Stimulated activated CD8-positive, alpha-beta memory T cell treated with anti-CD3 and anti-CD28 coated beads, Interleukin-12 subunit alpha, Interleukin-12 subunit beta, amount 100 ng/mL, for 1 hour (primary cell): ENCODE data around the gene TANC1.

Experiments used
- DNase-seq: peaks from one replicate; pipeline ENCODE4 v3.0.0-alpha.2; 2020; ENCODE audit warnings: low read depth

TANC1 gene

DNA sequence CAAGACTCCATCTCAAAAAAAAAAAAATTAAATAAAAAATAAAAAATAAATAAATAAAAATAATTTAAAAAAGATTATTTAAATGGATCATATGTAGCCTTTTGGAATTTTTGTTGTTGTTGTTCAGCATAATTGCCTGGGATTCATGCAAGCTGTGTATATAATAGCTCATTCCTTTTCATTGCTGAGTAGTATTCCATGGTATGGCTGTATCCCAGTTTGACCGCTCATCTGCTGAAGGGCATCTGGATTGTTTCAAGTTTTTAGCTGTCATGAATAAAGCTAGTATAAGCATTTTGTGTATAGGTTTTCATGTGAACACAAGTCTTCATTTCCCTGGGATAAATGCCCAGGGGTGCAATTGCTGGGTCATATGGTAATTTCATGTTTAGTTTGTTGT lies 6.4 kb upstream of the TANC1 start:
- no peak for DNase-seq

- DNase-seq: no peak
Measured at GRCh38 chr2:158963071-158963470, 5.4 kb upstream of the TANC1 start.

GRCh38 chr2:158965107-158965506 lies 3.3 kb upstream of the TANC1 start:
- DNase-seq: no peak

GRCh38 chr2:158965641-158966040 lies 2.8 kb upstream of the TANC1 start:
- no peak for DNase-seq

DNA sequence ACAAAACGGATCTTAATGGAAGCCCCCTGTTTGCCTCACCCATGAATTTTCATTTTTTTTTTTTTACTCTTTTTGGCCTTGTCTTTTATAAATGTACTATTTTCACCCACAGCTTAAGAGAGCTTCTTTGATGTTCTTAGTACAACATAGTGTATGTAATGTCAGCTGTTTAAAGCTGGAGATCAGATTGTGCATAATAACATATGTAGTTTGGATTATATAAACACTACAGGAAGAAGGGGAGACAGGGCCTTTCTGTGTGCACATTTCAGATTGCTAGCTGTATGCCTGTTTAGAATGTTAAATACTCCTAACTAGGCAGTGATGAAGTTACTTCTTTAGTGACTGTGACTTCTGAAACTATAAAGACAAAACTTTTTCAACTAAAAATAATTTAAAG lies 2.1 kb upstream of the TANC1 start:
- DNase-seq: no peak

DNA sequence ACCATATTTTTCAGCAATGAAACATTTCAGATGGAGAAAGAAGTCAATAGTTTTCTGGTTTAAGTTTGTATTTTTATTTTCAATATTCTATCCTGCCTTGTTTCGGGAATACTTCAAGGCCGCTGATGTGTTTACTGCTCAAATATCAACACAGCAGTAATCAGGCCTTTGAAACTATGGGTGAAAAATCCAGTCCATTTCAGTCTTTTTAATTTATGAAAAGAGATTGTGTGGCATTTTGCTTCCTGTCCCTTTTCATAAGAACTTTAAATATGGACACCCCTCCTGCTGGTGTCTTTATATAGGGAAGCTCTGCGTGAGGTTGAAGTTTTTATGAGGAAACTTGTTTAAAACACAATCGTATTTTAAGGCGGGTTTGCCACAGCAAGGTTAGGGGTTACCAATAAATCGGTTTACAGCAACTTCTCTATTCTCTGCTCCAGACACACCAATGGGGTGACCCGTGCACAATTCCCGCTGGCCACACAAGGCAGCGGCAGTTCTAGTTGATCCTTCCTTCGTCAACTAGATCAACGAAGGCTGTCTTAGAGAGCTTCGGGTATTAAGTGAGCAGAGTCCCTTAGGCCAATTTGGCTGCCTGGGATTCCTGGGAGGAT lies 1.2 kb upstream of the TANC1 start:
- no peak for DNase-seq

DNA sequence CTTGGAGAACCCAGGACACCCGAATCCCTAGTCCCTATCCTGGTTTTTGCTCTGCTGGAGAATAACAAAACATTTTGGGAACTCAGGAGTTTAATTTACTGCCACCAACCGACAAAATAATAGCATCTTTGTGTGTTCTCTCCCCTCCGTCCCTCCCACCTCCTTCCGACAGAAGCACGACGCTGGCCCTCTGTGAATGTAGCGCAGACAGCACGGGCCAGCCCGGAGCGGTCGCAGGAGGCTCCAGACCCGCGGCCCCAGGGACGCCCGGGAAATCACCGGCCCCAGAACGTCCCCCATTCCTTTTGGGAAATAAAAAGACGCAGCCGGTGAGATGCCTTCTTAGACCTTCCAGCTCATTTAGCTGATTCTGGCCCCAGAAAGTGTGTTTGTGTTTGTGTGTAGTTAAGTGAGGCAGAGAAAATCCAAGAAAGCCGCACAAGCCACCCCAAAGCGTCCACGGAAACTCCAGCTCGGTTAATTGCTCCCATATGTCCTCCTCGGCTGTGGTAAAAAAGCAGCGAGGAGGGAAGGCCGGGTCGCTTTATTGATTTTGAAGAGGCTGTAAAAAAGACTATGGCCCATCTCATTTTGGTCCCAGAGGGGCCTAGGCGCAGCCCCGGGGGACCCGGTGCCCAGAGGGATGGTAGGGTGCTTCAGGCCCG lies 577 bp upstream of the TANC1 start:
- no peak for DNase-seq

DNA sequence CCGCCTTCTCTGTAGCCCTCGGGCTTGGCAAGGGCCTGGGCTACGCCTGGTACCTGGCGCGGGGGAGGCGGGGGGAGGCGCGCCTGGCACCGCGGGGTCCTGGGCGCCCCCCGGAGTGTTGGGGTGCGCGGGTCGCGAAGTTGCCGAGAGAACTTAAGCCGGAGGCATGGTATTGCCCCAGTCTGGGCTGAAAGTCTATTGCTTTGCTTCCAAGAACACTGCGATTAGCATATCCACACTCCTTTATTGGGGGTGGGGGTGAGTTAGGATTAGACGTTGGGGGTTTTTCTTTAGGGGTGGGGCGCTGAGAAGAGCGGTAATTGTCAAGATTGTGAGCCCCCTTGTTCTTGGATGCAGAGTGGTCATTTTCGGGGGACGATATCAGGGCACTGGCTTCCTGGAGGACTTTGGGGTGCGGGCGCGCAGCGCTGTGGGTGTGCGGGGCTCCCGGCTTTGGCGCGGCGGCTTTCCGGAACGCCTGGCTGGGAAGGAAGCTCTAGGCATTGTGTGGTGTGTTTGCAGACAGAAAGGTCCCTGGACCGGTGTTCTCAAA lies 798 bp downstream of the TANC1 start:
- DNase-seq: no peak

DNA sequence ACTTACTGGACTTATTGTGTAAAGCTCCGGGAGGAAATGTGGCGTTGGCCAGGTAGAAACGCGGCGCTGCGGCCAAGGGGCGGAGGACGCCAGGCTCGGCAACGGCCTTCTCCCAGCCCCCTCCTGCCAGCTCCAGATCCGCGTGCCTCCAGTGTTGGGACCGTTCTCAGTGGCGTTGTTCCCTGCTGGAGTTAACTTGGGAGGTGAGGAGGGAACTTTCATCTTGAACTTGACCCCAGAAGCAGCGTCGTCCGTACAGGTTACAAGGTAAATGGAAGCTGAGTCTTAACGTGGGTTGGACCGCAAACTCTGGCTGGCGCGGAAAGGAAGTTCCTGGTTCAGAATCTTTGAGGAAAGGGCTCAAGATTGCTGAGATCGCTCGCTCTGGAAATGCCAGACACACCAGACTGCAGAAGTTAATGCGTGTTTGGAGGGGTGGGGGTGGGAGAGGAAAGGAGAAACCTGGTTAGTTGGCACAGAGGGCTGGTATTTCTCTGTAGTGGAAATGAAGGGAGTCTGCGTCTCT lies 1.3 kb downstream of the TANC1 start:
- DNase-seq: no peak

DNA sequence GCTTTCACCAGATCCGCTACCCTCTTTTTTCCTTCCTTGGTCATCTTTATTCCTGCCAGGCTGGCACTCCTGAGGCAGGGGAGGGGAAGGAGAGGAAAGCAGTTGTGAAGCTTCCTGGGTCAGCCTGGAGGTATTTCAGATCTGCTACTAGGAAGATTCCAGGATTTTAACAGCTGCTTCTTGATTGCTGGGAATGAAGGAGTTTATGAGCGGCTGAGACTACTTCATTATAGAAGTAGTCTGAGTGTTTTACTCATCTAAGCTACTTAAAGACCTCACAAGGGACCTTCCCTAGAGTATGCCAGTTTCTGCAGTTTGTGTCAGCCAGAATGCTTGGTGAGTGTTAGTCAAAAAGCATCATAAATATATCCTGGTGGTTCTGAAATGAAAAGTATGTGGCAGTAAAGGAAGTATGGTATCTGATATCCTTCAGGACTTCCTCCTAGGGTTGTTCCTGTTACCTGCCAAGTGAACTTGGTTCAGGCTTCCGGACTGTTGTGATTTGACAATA lies 1.9 kb downstream of the TANC1 start:
- DNase-seq: no peak

DNA sequence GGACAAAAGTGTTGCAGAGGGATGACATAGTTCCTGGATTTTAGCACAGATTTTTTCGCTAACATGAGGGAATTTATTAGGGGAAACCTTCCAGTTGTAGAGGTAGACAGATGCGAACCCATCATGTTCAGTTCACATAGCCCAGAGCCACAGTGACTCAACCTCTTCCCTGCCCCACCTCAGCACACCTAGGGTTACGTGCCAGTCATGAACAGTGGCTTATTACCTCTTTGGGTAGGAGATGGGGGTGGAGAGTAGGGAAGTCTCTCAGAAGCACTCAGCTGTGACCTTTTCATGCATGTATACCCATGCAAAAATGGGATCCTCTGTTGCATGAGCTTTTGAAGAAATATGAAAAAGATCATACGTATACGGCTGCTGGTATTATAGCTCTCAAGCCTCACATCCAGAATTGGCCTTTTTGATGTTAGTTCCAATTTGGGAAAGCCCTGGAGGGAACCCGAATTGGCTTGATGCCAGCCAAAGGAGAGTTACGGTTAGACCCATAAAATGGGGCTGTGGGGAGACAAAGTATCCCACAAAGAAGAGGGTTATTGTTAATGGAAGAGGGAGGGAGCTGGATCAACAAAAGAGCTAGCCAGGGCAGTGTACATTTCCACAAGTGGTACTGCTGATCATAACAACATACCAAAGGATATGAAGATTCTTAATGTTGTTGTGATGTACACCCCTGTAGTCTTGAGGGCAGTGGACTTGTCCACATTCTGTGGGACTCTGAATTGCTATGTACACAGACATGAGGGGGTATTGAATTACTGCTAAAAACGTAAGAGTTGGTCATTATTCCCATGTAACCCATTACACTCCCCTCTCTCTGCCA lies 4.9 kb downstream of the TANC1 start:
- DNase-seq: no peak

GRCh38 chr2:158975271-158975921 lies 7.0 kb downstream of the TANC1 start:
- no peak for DNase-seq

DNA sequence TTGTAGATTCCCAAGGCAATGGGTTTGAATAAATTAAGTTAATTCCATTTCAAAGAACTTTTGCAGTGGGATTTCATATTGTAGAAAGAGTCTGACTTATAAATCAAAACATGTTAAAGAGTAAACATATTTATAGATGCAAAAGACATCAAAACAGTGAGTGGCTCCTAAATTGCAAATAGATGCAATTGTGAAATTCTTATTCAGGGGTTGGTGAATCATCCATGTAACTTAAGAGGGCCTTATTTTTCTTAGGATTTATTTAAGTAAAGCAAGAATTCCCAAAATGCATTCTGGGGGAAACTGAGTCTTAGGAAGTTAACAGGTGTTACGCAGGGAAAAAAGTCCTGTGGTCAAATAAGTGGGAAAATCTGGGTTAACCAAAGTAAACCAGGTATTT lies 11.3 kb downstream of the TANC1 start:
- DNase-seq: no peak

- no peak for DNase-seq
Measured at GRCh38 chr2:158984604-158985135, 16.2 kb downstream of the TANC1 start.

DNA sequence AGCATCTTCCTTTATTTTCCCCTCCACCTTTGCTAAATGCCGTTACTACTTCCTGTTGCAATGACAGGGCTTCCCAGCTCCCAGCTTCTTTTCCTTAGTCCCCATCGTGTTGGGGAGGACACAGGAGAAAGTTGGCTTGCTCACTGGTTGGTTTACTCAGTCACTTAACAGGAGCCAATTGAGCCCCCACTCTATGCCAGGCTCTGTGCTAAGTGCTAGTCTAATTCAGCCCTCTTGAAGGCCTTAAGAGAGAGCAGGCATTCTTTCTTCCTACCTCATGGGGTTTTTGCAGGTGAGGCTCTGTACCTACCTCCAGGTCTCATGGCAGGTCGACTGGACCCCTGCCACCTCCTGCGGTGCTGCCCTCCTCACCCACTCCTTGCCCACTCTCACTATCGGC lies 20.1 kb downstream of the TANC1 start:
- no peak for DNase-seq

GRCh38 chr2:158989165-158989564 lies 20.7 kb downstream of the TANC1 start:
- DNase-seq: no peak

GRCh38 chr2:158990397-158991214 lies 22.2 kb downstream of the TANC1 start:
- no peak for DNase-seq

GRCh38 chr2:158993030-158993429 lies 24.6 kb downstream of the TANC1 start:
- no peak for DNase-seq

DNA sequence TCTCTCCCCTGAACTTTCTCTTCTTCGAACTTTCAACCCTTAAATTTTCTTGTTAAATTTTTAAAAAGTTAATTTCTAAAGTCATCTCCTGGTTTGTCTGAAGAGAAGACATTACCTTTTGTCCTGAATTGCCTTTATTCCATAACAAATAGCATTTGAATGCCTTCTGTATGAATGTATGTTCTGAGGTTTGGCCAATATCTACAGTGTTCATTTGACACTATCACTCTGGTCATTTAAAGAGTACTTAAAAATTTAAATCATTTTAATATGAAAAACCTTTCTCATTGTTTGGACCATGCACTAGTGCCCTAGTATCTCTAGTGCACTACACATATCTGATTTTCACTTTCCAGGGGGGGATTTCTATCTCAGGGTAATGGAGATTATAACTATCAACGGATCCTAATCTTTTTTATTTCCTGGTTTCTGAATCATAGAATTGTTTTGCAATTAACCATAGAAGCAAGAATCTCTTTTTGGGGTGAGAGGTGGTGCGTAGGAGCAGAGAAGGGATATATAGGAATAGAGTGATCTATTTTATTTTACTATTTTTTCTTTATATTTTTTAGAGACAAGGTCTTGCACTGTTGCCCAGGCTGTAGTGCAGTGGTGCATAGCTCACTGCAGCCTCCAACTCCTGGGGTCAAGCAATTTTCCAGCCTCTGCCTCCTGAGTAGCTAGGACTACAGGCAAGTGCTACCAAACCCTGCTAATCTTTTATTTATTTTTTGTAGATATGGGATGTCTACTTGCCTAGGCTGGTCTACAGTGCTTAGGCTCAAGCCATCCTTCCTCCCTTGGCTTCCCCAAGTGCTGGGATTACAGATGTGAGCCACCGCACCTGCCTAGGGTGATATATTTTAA lies 25.5 kb downstream of the TANC1 start:
- no peak for DNase-seq
